H9 (cell line): Measurements from ENCODE around the gene RNGTT. TPM values are rescaled to one million over a fixed set of nuclear protein-coding genes. Genes with fewer than 3 reads are reported as not detected.

Experiments used
- DNase-seq: peaks from one replicate; pipeline ENCODE4 v3.0.0-alpha.2; 2017
- H2AFZ ChIP-seq: one replicate; pipeline ENCODE4 v1.6.1; 2013; ENCODE audit warnings: mild to moderate bottlenecking, low read length, control low read depth, moderate library complexity
- H2AK5ac ChIP-seq: 2 replicates; pipeline ENCODE4 v1.6.1; 2013; ENCODE audit warnings: low read length, control low read depth, mixed read lengths; ENCODE audit not compliant: insufficient read length
- H2BK120ac ChIP-seq: one replicate; pipeline ENCODE4 v1.6.1; 2013; ENCODE audit warnings: low read depth, mild to moderate bottlenecking, low read length, control low read depth, inconsistent platforms; ENCODE audit not compliant: poor library complexity, severe bottlenecking
- H2BK12ac ChIP-seq: 2 replicates; pipeline ENCODE4 v1.6.1; 2013; ENCODE audit warnings: low read length, control low read depth, mixed read lengths, low read depth; ENCODE audit not compliant: insufficient read length
- H2BK15ac ChIP-seq: 2 replicates; pipeline ENCODE4 v1.6.1; 2013; ENCODE audit warnings: low read depth, low read length, control low read depth
- H2BK20ac ChIP-seq: one replicate; pipeline ENCODE4 v1.6.1; 2013; ENCODE audit warnings: low read depth, mild to moderate bottlenecking, low read length, control low read depth, inconsistent platforms; ENCODE audit not compliant: poor library complexity, severe bottlenecking
- H2BK5ac ChIP-seq: 2 replicates; pipeline ENCODE4 v1.6.1; 2013; ENCODE audit warnings: low read length, control low read depth, mixed read lengths; ENCODE audit not compliant: insufficient read length
- H3K14ac ChIP-seq: 2 replicates; pipeline ENCODE4 v1.6.1; 2013; ENCODE audit warnings: low read length, control low read depth; ENCODE audit not compliant: insufficient read depth
- H3K18ac ChIP-seq: 2 replicates; pipeline ENCODE4 v1.6.1; 2013; ENCODE audit warnings: low read depth, mild to moderate bottlenecking, mixed read lengths, low read length, control low read depth; ENCODE audit not compliant: insufficient read length
- H3K23ac ChIP-seq: 2 replicates; pipeline ENCODE4 v1.6.1; 2013; ENCODE audit warnings: low read length, control low read depth, mixed read lengths, low read depth; ENCODE audit not compliant: insufficient read length
- H3K23me2 ChIP-seq: 2 replicates; pipeline ENCODE4 v1.6.1; 2013; ENCODE audit warnings: low read depth, mild to moderate bottlenecking, mixed read lengths, low read length, control low read depth; ENCODE audit not compliant: insufficient read length, poor library complexity, severe bottlenecking
- H3K27ac ChIP-seq: 2 replicates; pipeline ENCODE4 v1.5.1; 2013; ENCODE audit warnings: low read length, control low read depth, mixed read lengths, low read depth; ENCODE audit not compliant: insufficient read length
- H3K27me3 ChIP-seq: 2 replicates; pipeline ENCODE4 v1.6.1; 2013; ENCODE audit warnings: low read length, control low read depth, inconsistent platforms; ENCODE audit not compliant: insufficient read depth
- H3K4ac ChIP-seq: 2 replicates; pipeline ENCODE4 v1.6.1; 2013; ENCODE audit warnings: low read depth, mild to moderate bottlenecking, control low read depth, inconsistent platforms, low read length, moderate library complexity
- H3K4me1 ChIP-seq: 2 replicates; pipeline ENCODE4 v1.6.1; 2013; ENCODE audit warnings: low read length, control low read depth, inconsistent platforms; ENCODE audit not compliant: insufficient read depth
- H3K4me2 ChIP-seq: 2 replicates; pipeline ENCODE4 v1.6.1; 2013; ENCODE audit warnings: low read length, control low read depth, mixed read lengths; ENCODE audit not compliant: insufficient read length, insufficient read depth
- H3K56ac ChIP-seq: 2 replicates; pipeline ENCODE4 v1.6.1; 2013; ENCODE audit warnings: low read depth, mild to moderate bottlenecking, mixed read lengths, low read length, control low read depth; ENCODE audit not compliant: insufficient read length
- H3K79me1 ChIP-seq: 2 replicates; pipeline ENCODE4 v1.6.1; 2013; ENCODE audit warnings: low read depth, mild to moderate bottlenecking, moderate library complexity, low read length, control low read depth, inconsistent platforms; ENCODE audit not compliant: insufficient read depth, poor library complexity, severe bottlenecking
- H3K79me2 ChIP-seq: 2 replicates; pipeline ENCODE4 v1.6.1; 2013; ENCODE audit warnings: low read length, control low read depth, inconsistent platforms; ENCODE audit not compliant: insufficient read depth
- H3K9ac ChIP-seq: 2 replicates; pipeline ENCODE4 v1.6.1; 2013; ENCODE audit warnings: low read length, control low read depth, mixed read lengths; ENCODE audit not compliant: insufficient read length; ENCODE audit errors: extremely low read depth
- H3K9me3 ChIP-seq: one replicate; pipeline ENCODE4 v1.6.1; 2013; ENCODE audit warnings: low read depth, low read length, inconsistent platforms; ENCODE audit not compliant: control insufficient read depth
- H3T11ph ChIP-seq: one replicate; pipeline ENCODE4 v1.6.1; 2013; ENCODE audit warnings: mild to moderate bottlenecking, low read length, control low read depth, inconsistent platforms
- H4K20me1 ChIP-seq: one replicate; pipeline ENCODE4 v1.6.1; 2013; ENCODE audit not compliant: control insufficient read depth, insufficient read length, insufficient read depth
- H4K5ac ChIP-seq: 2 replicates; pipeline ENCODE4 v1.6.1; 2013; ENCODE audit warnings: low read depth, mild to moderate bottlenecking, mixed read lengths, low read length, control low read depth; ENCODE audit not compliant: insufficient read length
- H4K8ac ChIP-seq: replicated peaks from 2 replicates; pipeline ENCODE4 v1.6.1; 2013; ENCODE audit warnings: low read length, control low read depth, mixed read lengths, low read depth; ENCODE audit not compliant: insufficient read length
- H4K91ac ChIP-seq: 2 replicates; pipeline ENCODE4 v1.6.1; 2013; ENCODE audit warnings: low read depth, mild to moderate bottlenecking, moderate library complexity, mixed read lengths, low read length, control low read depth; ENCODE audit not compliant: insufficient read length
- H3K27ac Mint-ChIP-seq, 3 experiments: 2 replicates in 2 of 3; 3 replicates in 1 of 3; pipeline ENCODE4 v1.8.0; 2020 to 2021; ENCODE audit warnings: mixed read lengths in 3 of 3, mild to moderate bottlenecking in 1 of 3, moderate library complexity in 1 of 3
- H3K27me3 Mint-ChIP-seq: 2 replicates; pipeline ENCODE4 v1.8.0; 2021; ENCODE audit warnings: low read depth, mild to moderate bottlenecking, moderate library complexity, mixed read lengths
- H3K36me3 Mint-ChIP-seq, 3 experiments: 2 replicates in 2 of 3; 3 replicates in 1 of 3; pipeline ENCODE4 v1.8.0; 2020 to 2021; ENCODE audit warnings: low read depth in 3 of 3, mixed read lengths in 3 of 3; ENCODE audit not compliant: insufficient read depth in 1 of 3
- H3K4me1 Mint-ChIP-seq, 2 experiments: 2 replicates each; pipeline ENCODE4 v1.8.0; 2020; ENCODE audit warnings: mixed read lengths in 2 of 2
- H3K4me3 Mint-ChIP-seq, 2 experiments: 2 replicates in 1 of 2; 3 replicates in 1 of 2; pipeline ENCODE4 v1.8.0; 2020 to 2021; ENCODE audit warnings: mild to moderate bottlenecking in 2 of 2, mixed read lengths in 2 of 2, moderate library complexity in 1 of 2
- H3K9me3 Mint-ChIP-seq, 2 experiments: 2 replicates in 1 of 2; 3 replicates in 1 of 2; pipeline ENCODE4 v1.8.0; 2020; ENCODE audit warnings: mild to moderate bottlenecking in 2 of 2, mixed read lengths in 2 of 2, moderate library complexity in 1 of 2
- CTCF ChIP-seq: fragments of 200-600 bp; sonication (generic); conservative IDR thresholded peaks from 3 replicates; pipeline ENCODE4 v1.8.0; 2021; ENCODE audit warnings: antibody characterized with exemption, mild to moderate bottlenecking
- WGBS: extraction: QIAGEN DNeasy Blood & Tissue Kit; methylation state at CpG from one replicate; pipeline ENCODE4 v1.1.7; 2013; ENCODE audit warnings: missing lambda C conversion rate, low lambda C conversion rate, mixed read lengths; ENCODE audit not compliant: insufficient read length; ENCODE audit errors: extremely low coverage; 5-methylcytosine and 5-hydroxymethylcytosine counted together
- total RNA-seq: library from RNA; stranded (reverse); gene quantifications from 2 replicates; pipeline ENCODE4 v1.2.1, GENCODE V29; 2021

RNGTT gene
- total RNA-seq, 1 experiment from 2014 or later = 20.5 TPM

GRCh38 chr6:88584581-88585275 is 378.7 kb downstream of the RNGTT start:
- peaks cover 30 to 33% of the 10 kb centered on the region in 2 experiments for H3K4me1 Mint-ChIP-seq
- H3K4me1 ChIP-seq = peaks cover 4% of the 10 kb centered on the region; the same call in 1 of the 2 replicates
- H3K9ac ChIP-seq = no peak overlapping the region
- H3K14ac ChIP-seq = no peak overlapping the region
- no peaks in the 10 kb centered on the region for H3K79me2 ChIP-seq
- H3K27me3 ChIP-seq = no peaks in the 10 kb centered on the region
- no peak overlapping the region for H4K5ac ChIP-seq
- H3K27me3 Mint-ChIP-seq = no peaks in the 10 kb centered on the region; the same call in none of the 2 replicates
- H3K9me3 Mint-ChIP-seq = peaks cover 7 to 18% of the 10 kb centered on the region in 2 experiments
- H4K8ac ChIP-seq = no peak overlapping the region
- H2AK5ac ChIP-seq = no peak overlapping the region
- H2BK12ac ChIP-seq = no peak overlapping the region
- no peak overlapping the region for H3K4ac ChIP-seq
- H3K4me2 ChIP-seq = no peak overlapping the region
- no peak for DNase-seq
- no peak overlapping the region for H2BK15ac ChIP-seq
- no peaks in the 10 kb centered on the region for H3K79me1 ChIP-seq
- no peak overlapping the region for H3T11ph ChIP-seq
- H3K36me3 Mint-ChIP-seq = peaks cover 0 to 10% (median 2%) of the 10 kb centered on the region in 3 experiments; a peak in 4 of 7 replicates
- H3K23ac ChIP-seq = no peak overlapping the region
- H2BK120ac ChIP-seq = no peak overlapping the region
- no peak overlapping the region for H2AFZ ChIP-seq
- no peaks in the 10 kb centered on the region for H3K23me2 ChIP-seq
- no peak overlapping the region for H3K18ac ChIP-seq
- H3K27ac ChIP-seq = no peak overlapping the region
- H3K27ac Mint-ChIP-seq = no peak overlapping the region; a peak in 1 of 7 replicates
- H4K20me1 ChIP-seq = no peaks in the 10 kb centered on the region
- H3K56ac ChIP-seq = no peak overlapping the region
- no peak overlapping the region for H3K4me3 Mint-ChIP-seq
- H2BK5ac ChIP-seq = no peak overlapping the region
- no peak for TF ChIP-seq CTCF
- no peaks in the 10 kb centered on the region for H3K9me3 ChIP-seq
- no peak overlapping the region for H4K91ac ChIP-seq
- H2BK20ac ChIP-seq = no peak overlapping the region
- no CpG with 5 or more reads among the region's 10 CpGs for WGBS
